CD14-positive monocyte (primary cell): ENCODE results near the gene RNF217. TPM values are rescaled to one million over a fixed set of nuclear protein-coding genes. Genes with fewer than 3 reads are reported as not detected.

Experiments
- DNase-seq, 3 donors: peaks; one replicate each; pipeline ENCODE4 v3.0.0-alpha.2; 2011 to 2022
- H2AFZ ChIP-seq: 2 replicates; pipeline ENCODE4 v1.6.0; 2012; ENCODE audit warnings: mild to moderate bottlenecking, low read depth, low read length, inconsistent platforms; ENCODE audit not compliant: insufficient read depth, poor library complexity, severe bottlenecking
- H3K27ac ChIP-seq, 2 donors: 1 replicate in 1 of 2; 2 replicates in 1 of 2; pipeline ENCODE4 v1.5.1; 2012 to 2013; ENCODE audit warnings: low read length in 2 of 2, control low read depth in 1 of 2, inconsistent platforms in 1 of 2, low read depth in 1 of 2, mild to moderate bottlenecking in 1 of 2
- H3K27me3 ChIP-seq, 2 donors: one replicate each; pipeline versions ENCODE4 v1.6.0 to v1.6.1; 2011 to 2013; ENCODE audit warnings: low read length in 2 of 2; ENCODE audit not compliant: control insufficient read depth in 2 of 2, insufficient read depth in 2 of 2
- H3K36me3 ChIP-seq, 2 donors: replicated peaks in 1 of 2; 1 replicate in 1 of 2; 2 replicates in 1 of 2; pipeline versions ENCODE4 v1.5.1 to v1.6.1; 2012 to 2013; ENCODE audit warnings: low read length in 2 of 2, control low read depth in 1 of 2, inconsistent platforms in 1 of 2, mild to moderate bottlenecking in 1 of 2; ENCODE audit not compliant: insufficient read depth in 2 of 2, control insufficient read depth in 1 of 2
- H3K4me1 ChIP-seq, 2 donors: 1 replicate in 1 of 2; 2 replicates in 1 of 2; pipeline versions ENCODE4 v1.5.1 to v1.6.1; 2012 to 2013; ENCODE audit warnings: low read length in 2 of 2, control low read depth in 1 of 2, inconsistent platforms in 1 of 2, mild to moderate bottlenecking in 1 of 2, moderate library complexity in 1 of 2; ENCODE audit not compliant: insufficient read depth in 2 of 2, control insufficient read depth in 1 of 2
- H3K4me2 ChIP-seq: replicated peaks from 2 replicates; pipeline ENCODE3; 2012; ENCODE audit warnings: low read length, moderate library complexity, mild to moderate bottlenecking; ENCODE audit not compliant: poor library complexity, severe bottlenecking; ENCODE audit errors: extremely low read depth
- H3K4me3 ChIP-seq, 3 experiments: fragments of 200-600 bp in 1 of 3; sonication (generic) in 1 of 3; replicated peaks in 1 of 3; 1 replicate in 2 of 3; 2 replicates in 1 of 3; pipeline ENCODE4 v1.5.1; 2011 to 2013; ENCODE audit warnings: low read length in 3 of 3, mild to moderate bottlenecking in 3 of 3, control low read depth in 2 of 3, low read depth in 2 of 3, inconsistent platforms in 1 of 3, moderate library complexity in 1 of 3
- H3K79me2 ChIP-seq: 2 replicates; pipeline ENCODE4 v1.6.0; 2012; ENCODE audit warnings: mild to moderate bottlenecking, control low read depth, inconsistent platforms, low read length, moderate library complexity; ENCODE audit not compliant: insufficient read depth
- H3K9ac ChIP-seq: 2 replicates; pipeline ENCODE4 v1.6.0; 2017; ENCODE audit warnings: low read length, mild to moderate bottlenecking; ENCODE audit not compliant: insufficient read depth, poor library complexity, severe bottlenecking
- H3K9me3 ChIP-seq, 2 donors: replicated peaks in 1 of 2; 1 replicate in 1 of 2; 2 replicates in 1 of 2; pipeline versions ENCODE4 v1.5.1 to v1.6.1; 2012 to 2013; ENCODE audit warnings: low read length in 2 of 2, control low read depth in 1 of 2; ENCODE audit not compliant: control insufficient read depth in 1 of 2, insufficient read depth in 1 of 2
- H4K20me1 ChIP-seq: 2 replicates; pipeline ENCODE4 v1.6.0; 2012; ENCODE audit warnings: mild to moderate bottlenecking, low read length, control low read depth, moderate library complexity; ENCODE audit not compliant: insufficient read depth
- H3K27ac Mint-ChIP-seq, 7 donors: one replicate each; pipeline ENCODE4 v1.8.0; 2020; ENCODE audit warnings: mild to moderate bottlenecking in 7 of 7, mixed read lengths in 7 of 7, moderate library complexity in 6 of 7, inconsistent platforms in 2 of 7
- H3K27me3 Mint-ChIP-seq, 3 donors: one replicate each; pipeline ENCODE4 v1.8.0; 2021 to 2022; ENCODE audit warnings: low read depth in 3 of 3, mild to moderate bottlenecking in 3 of 3, mixed read lengths in 3 of 3, moderate library complexity in 3 of 3, inconsistent platforms in 1 of 3
- H3K36me3 Mint-ChIP-seq, 2 donors: one replicate each; pipeline ENCODE4 v1.8.0; 2020; ENCODE audit warnings: mixed read lengths in 2 of 2, inconsistent platforms in 1 of 2, mild to moderate bottlenecking in 1 of 2
- H3K4me1 Mint-ChIP-seq: one replicate; pipeline ENCODE4 v1.8.0; 2020; ENCODE audit warnings: mild to moderate bottlenecking, mixed read lengths
- H3K4me3 Mint-ChIP-seq, 2 donors: one replicate each; pipeline ENCODE4 v1.8.0; 2020; ENCODE audit warnings: mild to moderate bottlenecking in 2 of 2, mixed read lengths in 2 of 2, moderate library complexity in 1 of 2
- H3K9me3 Mint-ChIP-seq, 7 donors: one replicate each; pipeline ENCODE4 v1.8.0; 2020 to 2022; ENCODE audit warnings: mixed read lengths in 7 of 7, mild to moderate bottlenecking in 6 of 7, moderate library complexity in 6 of 7, inconsistent platforms in 2 of 7
- WGBS: methylation state at CpG from one replicate; pipeline ENCODE4 v1.1.5; 2013; ENCODE audit warnings: missing lambda C conversion rate; ENCODE audit not compliant: insufficient coverage; 5-methylcytosine and 5-hydroxymethylcytosine counted together
- intact Hi-C, 2 donors: fragments of 100-400 bp; cut with micrococcal nuclease; formaldehyde crosslinking; loops; one replicate each; pipeline versions ENCODE4 v1.15.0 to v1.15.1; 2023
- polyA plus RNA-seq, 3 donors: library from polyadenylated mRNA; depleted of rRNA in 1 of 3; unstranded in 2 of 3; stranded (reverse) in 1 of 3; fragments of 300-500 nt in 2 of 3; fragments of >200 nt in 1 of 3; fragmentation: Illumina TruSeq in 2 of 3; gene quantifications; 1 replicate in 2 of 3; 2 replicates in 1 of 3; pipeline ENCODE4 v1.2.3, GENCODE V29; 2012 to 2021
- TF ChIP-seq, protein P1 (sequence below): fragments of 200-600 bp; IDR thresholded peaks from one replicate; pipeline ENCODE4 v1.8.0; 2022; ENCODE audit warnings: antibody characterized with exemption, mild to moderate bottlenecking

Gene RNF217
- polyA plus RNA-seq, 3 donors: 2.2 to 11.6 (median 3.3) TPM

DNA sequence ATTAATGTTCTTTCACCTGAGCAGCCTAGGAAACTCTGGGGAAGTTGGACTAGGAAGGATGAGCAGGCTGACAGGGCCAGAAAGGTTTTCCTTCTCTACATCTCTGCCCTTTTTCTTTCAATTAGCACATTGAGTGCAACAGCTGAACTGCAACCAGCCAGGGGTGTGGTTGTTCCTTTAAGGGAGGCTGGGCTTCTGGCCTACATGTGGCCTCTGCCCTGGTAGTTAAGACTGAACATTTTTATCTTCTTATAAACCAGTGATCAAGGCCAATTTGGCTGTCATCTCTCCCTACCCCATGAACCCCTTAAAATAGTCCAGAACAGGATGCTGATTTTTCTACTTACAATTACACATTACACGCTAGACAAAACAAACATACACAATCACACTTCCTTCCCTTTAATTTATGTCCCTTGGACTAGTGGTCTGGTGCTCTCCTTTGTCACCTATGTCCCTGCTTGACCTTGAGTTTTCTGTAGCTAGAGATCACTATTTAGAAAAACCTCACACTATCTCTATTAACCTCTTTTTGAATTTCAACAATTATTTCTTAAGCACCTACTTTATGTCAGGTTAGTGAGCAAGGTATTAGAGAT, 60.3 kb downstream of the RNF217 start:
- DNase-seq: no peak
- Histone ChIP-seq H3K27me3 (no peaks in the 10 kb centered on the region), H3K9me3 (no peaks in the 10 kb centered on the region), H3K4me2 (no peak overlapping the region), H2AFZ (no peak overlapping the region), H4K20me1 (no peaks in the 10 kb centered on the region), H3K9ac (no peak overlapping the region), H3K4me3 (no peak overlapping the region), H3K4me1 (no peaks in the 10 kb centered on the region), H3K36me3 (no peaks in the 10 kb centered on the region), H3K79me2 (no peaks in the 10 kb centered on the region), H3K27ac (no peak overlapping the region)
- Mint-ChIP-seq H3K36me3 (peaks cover 0 to 9% of the 10 kb centered on the region in 2 donors), H3K27ac (no peak overlapping the region), H3K27me3 (no peaks in the 10 kb centered on the region), H3K9me3 (peaks cover 0 to 4% (median 0%) of the 10 kb centered on the region in 7 donors), H3K4me1 (peaks cover 3% of the 10 kb centered on the region), H3K4me3 (no peak overlapping the region)
- intact Hi-C loops: no loop called here
- WGBS: no CpG with 5 or more reads among the region's 1 CpG
- TF ChIP-seq, protein P1, sequence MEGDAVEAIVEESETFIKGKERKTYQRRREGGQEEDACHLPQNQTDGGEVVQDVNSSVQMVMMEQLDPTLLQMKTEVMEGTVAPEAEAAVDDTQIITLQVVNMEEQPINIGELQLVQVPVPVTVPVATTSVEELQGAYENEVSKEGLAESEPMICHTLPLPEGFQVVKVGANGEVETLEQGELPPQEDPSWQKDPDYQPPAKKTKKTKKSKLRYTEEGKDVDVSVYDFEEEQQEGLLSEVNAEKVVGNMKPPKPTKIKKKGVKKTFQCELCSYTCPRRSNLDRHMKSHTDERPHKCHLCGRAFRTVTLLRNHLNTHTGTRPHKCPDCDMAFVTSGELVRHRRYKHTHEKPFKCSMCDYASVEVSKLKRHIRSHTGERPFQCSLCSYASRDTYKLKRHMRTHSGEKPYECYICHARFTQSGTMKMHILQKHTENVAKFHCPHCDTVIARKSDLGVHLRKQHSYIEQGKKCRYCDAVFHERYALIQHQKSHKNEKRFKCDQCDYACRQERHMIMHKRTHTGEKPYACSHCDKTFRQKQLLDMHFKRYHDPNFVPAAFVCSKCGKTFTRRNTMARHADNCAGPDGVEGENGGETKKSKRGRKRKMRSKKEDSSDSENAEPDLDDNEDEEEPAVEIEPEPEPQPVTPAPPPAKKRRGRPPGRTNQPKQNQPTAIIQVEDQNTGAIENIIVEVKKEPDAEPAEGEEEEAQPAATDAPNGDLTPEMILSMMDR: no peak

DNA sequence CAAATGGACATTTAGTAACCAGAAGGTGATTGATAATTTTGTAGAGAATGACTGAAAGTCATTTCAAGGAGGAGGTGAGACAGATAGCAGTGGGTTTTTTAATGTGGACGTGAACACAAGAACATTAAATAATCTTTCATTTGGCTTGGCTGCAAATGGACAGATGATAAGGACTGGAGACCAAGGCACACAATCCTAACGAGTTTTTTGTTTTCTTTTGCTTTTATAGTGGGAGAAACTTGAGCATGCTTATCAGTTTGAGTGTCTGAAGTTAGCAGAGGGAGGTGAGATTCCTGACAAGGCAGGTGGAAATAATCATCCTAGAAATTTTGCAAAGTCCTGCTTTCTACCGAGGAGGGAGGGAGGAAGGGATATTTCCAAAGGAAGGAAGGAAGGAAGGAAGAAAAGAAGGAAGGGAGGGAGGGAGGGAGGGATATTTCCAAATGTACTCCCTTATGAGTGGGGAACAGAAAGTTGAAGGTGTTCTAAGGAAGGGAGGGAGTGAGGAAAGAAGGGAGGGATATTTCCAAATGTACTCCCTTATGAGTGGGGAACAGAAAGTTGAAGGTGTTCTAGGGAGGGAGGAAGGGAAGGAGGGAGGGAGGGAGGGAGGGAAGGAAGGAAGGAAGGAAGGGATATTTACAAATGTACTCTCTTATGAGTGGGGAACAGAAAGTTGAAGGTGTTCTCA, 63.1 kb downstream of the RNF217 start:
- intact Hi-C loops: no loop called here
- H3K9me3 ChIP-seq: no peaks in the 10 kb centered on the region
- H3K36me3 ChIP-seq: no peaks in the 10 kb centered on the region
- H3K9ac ChIP-seq: no peak overlapping the region
- 77% methylated on average over 2 of the region's 3 CpGs for WGBS
- peaks cover 0 to 4% (median 0%) of the 10 kb centered on the region in 7 donors for H3K9me3 Mint-ChIP-seq
- no peak overlapping the region for H3K4me3 ChIP-seq
- H3K4me3 Mint-ChIP-seq: no peak overlapping the region
- H3K27me3 ChIP-seq: no peaks in the 10 kb centered on the region
- no peak overlapping the region for H3K27ac ChIP-seq
- H3K4me1 ChIP-seq: no peaks in the 10 kb centered on the region
- no peaks in the 10 kb centered on the region for H4K20me1 ChIP-seq
- H3K27ac Mint-ChIP-seq: no peak overlapping the region
- H3K79me2 ChIP-seq: no peaks in the 10 kb centered on the region
- H3K4me1 Mint-ChIP-seq: no peaks in the 10 kb centered on the region
- no peak overlapping the region for H2AFZ ChIP-seq
- no peaks in the 10 kb centered on the region for H3K27me3 Mint-ChIP-seq
- no peak overlapping the region for H3K4me2 ChIP-seq
- TF ChIP-seq, protein P1: no peak
- H3K36me3 Mint-ChIP-seq: peaks cover 2 to 12% of the 10 kb centered on the region in 2 donors
- no peak for DNase-seq
